HepG2 (cell line): Measurements from ENCODE around the gene PSD4. TPM values are rescaled to one million over a fixed set of nuclear protein-coding genes. Genes with fewer than 3 reads are reported as not detected.

ENCODE experiments used
- AKNA ChIP-seq: sonication (generic); formaldehyde crosslinking; IDR thresholded peaks from 2 replicates; pipeline ENCODE4 v1.4.0; 2020; ENCODE audit warnings: missing genetic modification reagents, borderline replicate concordance
- HNF1A ChIP-seq, 2 experiments: sonication (generic) in 1 of 2; formaldehyde crosslinking in 1 of 2; IDR thresholded peaks; 2 replicates each; pipeline versions ENCODE4 v1.4.0 to v1.6.1; 2016 to 2020; ENCODE audit warnings: borderline replicate concordance in 1 of 2, low read depth in 1 of 2, mild to moderate bottlenecking in 1 of 2, missing genetic modification reagents in 1 of 2
- HOXA9 ChIP-seq: sonication (generic); formaldehyde crosslinking; IDR thresholded peaks from 2 replicates; pipeline ENCODE4 v1.8.1; 2022; ENCODE audit warnings: missing genetic modification reagents, mild to moderate bottlenecking, moderate library complexity, borderline replicate concordance
- MAF1 ChIP-seq: sonication (generic); formaldehyde crosslinking; IDR thresholded peaks from 2 replicates; pipeline ENCODE4 v1.5.0; 2020; ENCODE audit warnings: missing genetic modification reagents, borderline replicate concordance
- NAIF1 ChIP-seq: sonication (generic); formaldehyde crosslinking; IDR thresholded peaks from 2 replicates; pipeline ENCODE4 v1.5.0; 2020; ENCODE audit warnings: mild to moderate bottlenecking, missing genetic modification reagents, borderline replicate concordance
- NCOR1 ChIP-seq: fragments of 200-600 bp; sonication (generic); IDR thresholded peaks from 2 replicates; pipeline ENCODE4 v1.7.0; 2017; ENCODE audit warnings: antibody characterized with exemption, low read length, borderline replicate concordance
- NFYB ChIP-seq: sonication (generic); formaldehyde crosslinking; IDR thresholded peaks from 2 replicates; pipeline ENCODE4 v1.4.0; 2020; ENCODE audit warnings: missing genetic modification reagents
- SIN3A ChIP-seq: IDR thresholded peaks from 2 replicates; pipeline ENCODE4 v1.6.1; 2011; ENCODE audit warnings: low read depth, mild to moderate bottlenecking, control low read depth, low read length, borderline replicate concordance
- SRY ChIP-seq: sonication (generic); formaldehyde crosslinking; IDR thresholded peaks from 2 replicates; pipeline ENCODE4 v1.8.0; 2022; ENCODE audit warnings: mild to moderate bottlenecking, missing genetic modification reagents
- USF2 ChIP-seq, 2 experiments: sonication (generic) in 1 of 2; formaldehyde crosslinking in 1 of 2; IDR thresholded peaks; 2 replicates each; pipeline versions ENCODE4 v1.5.1 to v1.6.1; 2011 to 2020; ENCODE audit warnings: borderline replicate concordance in 1 of 2, low read depth in 1 of 2, low read length in 1 of 2, mild to moderate bottlenecking in 1 of 2, missing genetic modification reagents in 1 of 2, moderate library complexity in 1 of 2
- WIZ ChIP-seq: sonication (generic); formaldehyde crosslinking; IDR thresholded peaks from 2 replicates; pipeline ENCODE4 v1.5.1; 2020; ENCODE audit warnings: mild to moderate bottlenecking, missing genetic modification reagents
- ZNF33B ChIP-seq: sonication (generic); formaldehyde crosslinking; IDR thresholded peaks from 2 replicates; pipeline ENCODE4 v1.5.1; 2020; ENCODE audit warnings: mild to moderate bottlenecking, missing genetic modification reagents
- ZNF549 ChIP-seq: sonication (generic); formaldehyde crosslinking; IDR thresholded peaks from 2 replicates; pipeline ENCODE4 v1.5.0; 2020; ENCODE audit warnings: missing genetic modification reagents
- ZNF800 ChIP-seq: sonication (generic); formaldehyde crosslinking; IDR thresholded peaks from 2 replicates; pipeline ENCODE4 v1.4.0; 2020; ENCODE audit warnings: missing genetic modification reagents
- polyA plus RNA-seq, 8 experiments: library from polyadenylated mRNA; depleted of rRNA in 3 of 8; stranded (reverse) in 7 of 8; unstranded in 1 of 8; fragments of >200 nt; fragmentation: Illumina TruSeq in 4 of 8; extraction: Trizol in 4 of 8; gene quantifications; 2 replicates each; pipeline versions ENCODE4 v1.2.1 to v1.2.3, GENCODE V29; 2011 to 2016; ENCODE audit warnings: low read depth in 4 of 8, missing spikeins in 1 of 8, mixed read lengths in 1 of 8; ENCODE audit not compliant: insufficient read depth in 1 of 8
- total RNA-seq, 5 experiments: library from RNA; depleted of rRNA; stranded (reverse); fragments of >200 nt; fragmentation: Illumina TruSeq; extraction: Trizol; gene quantifications; 2 replicates each; pipeline ENCODE4 v1.2.3, GENCODE V29; 2016; ENCODE audit warnings: low read depth in 1 of 5

Gene PSD4
- total and polyA plus RNA-seq, 2 of the 13 experiments (the other 11 are each of a cell fraction or from before 2014, with no cell fraction given), result 5.8 to 9.4 TPM

- TF ChIP-seq WIZ (CRISPR knock-in tag), result no peak
- no peak for TF ChIP-seq NCOR1
- no peak for TF ChIP-seq AKNA (CRISPR knock-in tag)
- no peak for TF ChIP-seq HOXA9 (CRISPR knock-in tag)
- no peak for TF ChIP-seq SRY
- no peak for TF ChIP-seq NFYB (CRISPR knock-in tag)
- TF ChIP-seq ZNF33B (CRISPR knock-in tag), result no peak
- TF ChIP-seq NAIF1 (CRISPR knock-in tag), result no peak
- no peak for TF ChIP-seq USF2 (IDR thresholded peaks at IDR 0.05; ENCODE audit: low read depth, low read length)
- no peak for TF ChIP-seq USF2 (CRISPR knock-in tag; IDR thresholded peaks at IDR 0.05; ENCODE audit: borderline replicate concordance)
- TF ChIP-seq SIN3A, result peak; percentile 35; the same call in 1 of the 2 replicates
- no peak for TF ChIP-seq MAF1 (CRISPR knock-in tag)
- TF ChIP-seq ZNF549 (CRISPR knock-in tag), result no peak
- TF ChIP-seq HNF1A (IDR thresholded peaks at IDR 0.05; ENCODE audit: low read depth), result no peak
- no peak for TF ChIP-seq HNF1A (CRISPR knock-in tag; IDR thresholded peaks at IDR 0.05; ENCODE audit: borderline replicate concordance)
- no peak for TF ChIP-seq ZNF800 (CRISPR knock-in tag)
Observed at GRCh38 chr2:113173542-113174375, at the start of gene PSD4 (continued).
